Right lobe of liver (tissue), 6 donors: ENCODE data around the gene SH3GL3. TPM values are rescaled to one million over a fixed set of nuclear protein-coding genes. Genes with fewer than 3 reads are reported as not detected.

Experiments used
- ATAC-seq, 4 donors: fragments of 200-7000 bp; cut with Tn5 transposase; one replicate each; pipeline ENCODE4 v1.9.1; 2020; ENCODE audit warnings: mild to moderate bottlenecking in 4 of 4, moderate library complexity in 4 of 4
- DNase-seq, 3 donors: peaks; one replicate each; pipeline ENCODE4 v3.0.0-alpha.2; 2020
- H3K27ac ChIP-seq, 3 donors: fragments of 200-600 bp; one replicate each; pipeline ENCODE4 v1.8.0; 2022
- H3K27me3 ChIP-seq, 2 donors: fragments of 200-600 bp; one replicate each; pipeline ENCODE4 v1.8.0; 2022
- H3K36me3 ChIP-seq, 4 donors: fragments of 200-600 bp; sonication (generic) in 1 of 4; one replicate each; pipeline versions ENCODE4 v1.5.1 to v1.8.0; 2017 to 2022; ENCODE audit warnings: control low read depth in 1 of 4
- H3K4me1 ChIP-seq, 4 donors: fragments of 200-600 bp; sonication (generic) in 1 of 4; one replicate each; pipeline versions ENCODE4 v1.5.1 to v1.8.0; 2017 to 2022; ENCODE audit warnings: control low read depth in 1 of 4
- H3K4me3 ChIP-seq, 3 donors: fragments of 200-600 bp; one replicate each; pipeline ENCODE4 v1.8.0; 2022
- H3K9me3 ChIP-seq, 4 donors: fragments of 200-600 bp; sonication (generic) in 1 of 4; one replicate each; pipeline versions ENCODE4 v1.5.1 to v1.8.0; 2017 to 2022; ENCODE audit warnings: control low read depth in 1 of 4
- CTCF ChIP-seq, 4 donors: fragments of 200-600 bp in 3 of 4; fragments of 450-650 bp in 1 of 4; IDR thresholded peaks; one replicate each; pipeline versions ENCODE4 v1.5.1 to v1.8.0; 2016 to 2022; ENCODE audit warnings: antibody characterized with exemption in 4 of 4, mild to moderate bottlenecking in 2 of 4
- POLR2A ChIP-seq: fragments of 450-650 bp; IDR thresholded peaks from one replicate; pipeline ENCODE4 v1.6.1; 2017; ENCODE audit warnings: antibody characterized with exemption, mild to moderate bottlenecking
- WGBS: methylation state at CpG from one replicate; pipeline ENCODE4 v1.1.6; 2018; ENCODE audit warnings: low coverage, low lambda C conversion rate; ENCODE audit not compliant: insufficient coverage; ENCODE audit errors: missing lambda C conversion rate; 5-methylcytosine and 5-hydroxymethylcytosine counted together
- intact Hi-C, 2 donors: fragments of 100-400 bp; cut with DNase I; formaldehyde crosslinking; loops; one replicate each; pipeline versions ENCODE4 v1.11.2 to v1.14.1; 2022
- total RNA-seq, 6 experiments: library from RNA; depleted of rRNA in 2 of 6; stranded (reverse); fragments of >200 nt in 2 of 6; fragmentation: NEBNext Ultra II Directional in 3 of 6; extraction: Animal tissue kit (Norgen Biotek cat#: 25700) in 3 of 6; gene quantifications; one replicate each; pipeline versions ENCODE4 v1.1.0 to v1.2.4, GENCODE V29; 2016 to 2023
- donor health status: DM: no; HTN: yes; CAD: no.
- donor health status: DM: no; HTN: no; CAD: no.
- donor health status: DM: no; HTN: no; CAD: no.
- donor health status: DM: no; HTN: yes; CAD: no.
- donor health status: DM: no; HTN: yes; CAD: no.

SH3GL3 gene
- total RNA-seq, 6 experiments from 2014 or later = not detected

- WGBS = 83% methylated on average over 4 of the region's 4 CpGs
- peak overlapping the region in 2 of 3 donors; percentile 75 to 84 for H3K27ac ChIP-seq
- ATAC-seq = peak in 1 of 4 donors; percentile 4
These were observed 210.4 kb downstream of the SH3GL3 start for GRCh38 chr15:83657549-83657948.

GRCh38 chr15:83658430-83659416 is 211.6 kb downstream of the SH3GL3 start:
- no peaks in the 10 kb centered on the region for H3K9me3 ChIP-seq
- peaks cover 0 to 59% (median 15%) of the 10 kb centered on the region in 4 donors for H3K4me1 ChIP-seq
- TF ChIP-seq CTCF (IDR thresholded peaks at IDR 0.05) = no peak
- ATAC-seq (no peak), DNase-seq (no peak)
- H3K36me3 ChIP-seq = no peaks in the 10 kb centered on the region
- intact Hi-C loops = no loop called here
- H3K4me3 ChIP-seq = no peak overlapping the region
- H3K27me3 ChIP-seq = no peaks in the 10 kb centered on the region
- peak overlapping the region in 2 of 3 donors; percentile 75 to 84 for H3K27ac ChIP-seq
- 38% methylated on average over 9 of the region's 10 CpGs for WGBS

More at GRCh38 chr15:83657549-83657948, 210.4 kb downstream of the SH3GL3 start:
- Histone ChIP-seq H3K36me3 (no peaks in the 10 kb centered on the region), H3K4me3 (no peak overlapping the region), H3K9me3 (no peaks in the 10 kb centered on the region), H3K4me1 (peaks cover 0 to 59% (median 15%) of the 10 kb centered on the region in 4 donors), H3K27me3 (no peaks in the 10 kb centered on the region)
- no peak for DNase-seq
- intact Hi-C loops = no loop called here
- peak; percentile 22 to 54 (median 31) for TF ChIP-seq CTCF (IDR thresholded peaks at IDR 0.05)
- no peak for TF ChIP-seq POLR2A

DNA sequence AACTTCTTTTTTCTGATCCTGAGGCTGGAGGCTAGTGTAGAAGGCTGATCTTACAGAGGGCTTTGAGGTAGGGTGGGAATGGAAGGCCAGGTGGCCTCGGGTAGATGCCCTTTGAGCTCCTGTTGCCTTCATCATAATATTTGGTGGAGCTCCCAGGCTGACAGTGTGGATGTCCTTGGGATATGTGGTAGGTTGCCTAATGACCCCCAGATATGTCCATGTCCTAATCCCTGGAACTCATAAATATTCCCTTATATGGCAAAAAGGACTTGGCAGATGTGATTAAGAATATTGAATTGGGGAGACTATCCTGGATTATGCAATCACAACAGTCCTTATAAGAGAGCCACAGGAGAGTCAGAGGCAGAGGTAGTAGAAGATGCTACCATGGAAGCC is 212.3 kb downstream of the SH3GL3 start:
- DNase-seq (no peak), ATAC-seq (peak in 2 of 4 donors; percentile 22 to 25)
- 33% methylated on average over 1 of the region's 1 CpG for WGBS
- TF ChIP-seq CTCF (IDR thresholded peaks at IDR 0.05) = no peak
- no peak for TF ChIP-seq POLR2A
- no peaks in the 10 kb centered on the region for H3K27me3 ChIP-seq
- H3K9me3 ChIP-seq = no peaks in the 10 kb centered on the region
- no peaks in the 10 kb centered on the region for H3K36me3 ChIP-seq
- H3K27ac ChIP-seq = peak overlapping the region in 1 of 3 donors; percentile 84
- intact Hi-C loops = no loop called here
- peaks cover 0 to 55% (median 15%) of the 10 kb centered on the region in 4 donors for H3K4me1 ChIP-seq
- H3K4me3 ChIP-seq = no peak overlapping the region

DNA sequence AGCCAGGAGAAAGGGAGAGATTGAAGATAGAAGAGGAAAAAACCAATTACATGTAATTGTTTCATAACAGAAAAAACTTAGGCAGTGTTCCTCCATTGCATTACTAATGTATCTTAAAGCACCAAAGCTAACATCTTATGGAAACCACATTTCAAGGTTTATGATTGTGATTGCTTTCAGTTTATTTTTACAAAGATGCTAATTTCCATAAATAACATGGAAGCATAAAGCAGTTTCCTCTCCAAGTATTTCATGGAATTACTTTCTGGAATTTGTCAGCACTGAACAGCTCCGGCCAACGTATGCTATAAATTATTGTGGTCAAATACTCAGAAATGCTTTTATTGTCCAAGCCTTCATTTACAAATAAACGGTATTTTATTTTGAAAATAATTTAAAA is 218.3 kb downstream of the SH3GL3 start:
- DNase-seq (no peak), ATAC-seq (no peak)
- intact Hi-C loops = no loop called here
- 59% methylated on average over 3 of the region's 3 CpGs for WGBS
- no peaks in the 10 kb centered on the region for H3K36me3 ChIP-seq
- no peak overlapping the region for H3K27ac ChIP-seq
- no peaks in the 10 kb centered on the region for H3K4me1 ChIP-seq
- H3K27me3 ChIP-seq = no peaks in the 10 kb centered on the region
- H3K9me3 ChIP-seq = no peaks in the 10 kb centered on the region
- H3K4me3 ChIP-seq = no peak overlapping the region
- TF ChIP-seq CTCF (IDR thresholded peaks at IDR 0.05) (no peak), POLR2A (no peak)

Other genes starting within 250 kb of the SH3GL3 start
- 1 to 10 TPM in 4 of 6 experiments, under 1 TPM in 2; 0.70 to 3.3 (median 1.7) TPM for gene HDGFL3, start 239.5 kb upstream of the SH3GL3 start, total RNA-seq
- under 1 TPM in 3 of 6 experiments, not detected in 3; 0.12 to 0.31 (median 0.14) TPM for gene BNC1, start 162.7 kb upstream of the SH3GL3 start, total RNA-seq
- 10 to 100 TPM in 4 of 6 experiments, 1 to 10 TPM in 2; 7.5 to 28.7 (median 14.0) TPM for gene ADAMTSL3, start 206.8 kb downstream of the SH3GL3 start, total RNA-seq